ENCODE measurements around the gene TSNAX.

TSNAX gene

GRCh38 chr1:231518485-231519034 lies 9.9 kb upstream of the TSNAX start:
- no peak for DNase-seq (ENCODE audit: low read depth)

- DNase-seq (ENCODE audit: low read depth), result no peak
Observed at GRCh38 chr1:231519166-231519565, 9.3 kb upstream of the TSNAX start.

GRCh38 chr1:231522038-231522437 lies 6.4 kb upstream of the TSNAX start:
- no peak for DNase-seq (ENCODE audit: low read depth)

- no peak for DNase-seq (ENCODE audit: low read depth)
Observed at GRCh38 chr1:231522931-231523642, 5.4 kb upstream of the TSNAX start.

- DNase-seq (ENCODE audit: low read depth), result no peak
Observed at GRCh38 chr1:231523816-231524215, 4.7 kb upstream of the TSNAX start.

- DNase-seq (ENCODE audit: low read depth), result no peak
Observed at GRCh38 chr1:231526536-231526935, 1.9 kb upstream of the TSNAX start.

- no peak for DNase-seq (ENCODE audit: low read depth)
Observed at GRCh38 chr1:231527586-231528171, 790 bp upstream of the TSNAX start.

- no peak for DNase-seq (ENCODE audit: low read depth)
Observed at GRCh38 chr1:231533240-231533639, 4.8 kb downstream of the TSNAX start.

- no peak for DNase-seq (ENCODE audit: low read depth)
Observed at GRCh38 chr1:231534703-231535159, 6.3 kb downstream of the TSNAX start.

GRCh38 chr1:231536099-231536498 lies 7.6 kb downstream of the TSNAX start:
- no peak for DNase-seq (ENCODE audit: low read depth)

- DNase-seq (ENCODE audit: low read depth), result no peak
Observed at GRCh38 chr1:231540847-231541246, 12.4 kb downstream of the TSNAX start.

GRCh38 chr1:231541842-231542241 lies 13.4 kb downstream of the TSNAX start:
- DNase-seq (ENCODE audit: low read depth), result no peak

GRCh38 chr1:231544943-231545592 lies 16.6 kb downstream of the TSNAX start:
- no peak for DNase-seq (ENCODE audit: low read depth)

- DNase-seq (ENCODE audit: low read depth), result no peak
Observed at GRCh38 chr1:231546693-231547092, 18.2 kb downstream of the TSNAX start.

- no peak for DNase-seq (ENCODE audit: low read depth)
Observed at GRCh38 chr1:231549733-231550447, 21.4 kb downstream of the TSNAX start.

GRCh38 chr1:231550448-231550781 lies 21.9 kb downstream of the TSNAX start:
- no peak for DNase-seq (ENCODE audit: low read depth)

GRCh38 chr1:231553320-231553719 lies 24.9 kb downstream of the TSNAX start:
- no peak for DNase-seq (ENCODE audit: low read depth)

- no peak for DNase-seq (ENCODE audit: low read depth)
Observed at GRCh38 chr1:231554969-231555368, 26.5 kb downstream of the TSNAX start.

- DNase-seq (ENCODE audit: low read depth), result no peak
Observed at GRCh38 chr1:231557411-231557810, 28.9 kb downstream of the TSNAX start.

GRCh38 chr1:231557898-231558707 lies 29.6 kb downstream of the TSNAX start:
- no peak for DNase-seq (ENCODE audit: low read depth)

- DNase-seq (ENCODE audit: low read depth), result no peak
Observed at GRCh38 chr1:231558708-231559185, 30.3 kb downstream of the TSNAX start.
